HL-60 (cell line): ENCODE results near the gene OR52W1.

Experiments
- DNase-seq, 2 experiments: peaks; one replicate each; pipeline ENCODE4 v3.0.0-alpha.2; 2010 to 2020; ENCODE audit warnings: low read depth in 1 of 2, low spot score in 1 of 2
- H3K27ac ChIP-seq: fragments of 250-450 bp; sonication (Bioruptor Pico); replicated peaks from 2 replicates; pipeline ENCODE4 v1.5.1; 2020; ENCODE audit warnings: mild to moderate bottlenecking, moderate library complexity
- H3K27me3 ChIP-seq: fragments of 250-450 bp; sonication (Bioruptor Pico); 2 replicates; pipeline ENCODE4 v1.5.1; 2021; ENCODE audit warnings: mild to moderate bottlenecking, moderate library complexity; ENCODE audit not compliant: insufficient read depth, poor library complexity, severe bottlenecking
- H3K4me3 ChIP-seq: replicated peaks from 2 replicates; pipeline ENCODE4 v1.5.1; 2011; ENCODE audit warnings: mild to moderate bottlenecking, control low read depth, low read length; ENCODE audit not compliant: insufficient read depth
- CTCF ChIP-seq: IDR thresholded peaks from one replicate; pipeline ENCODE4 v1.5.1; 2011; ENCODE audit warnings: low read length, control low read depth, inconsistent platforms; ENCODE audit not compliant: insufficient read depth
- GABPA ChIP-seq: IDR thresholded peaks from 2 replicates; pipeline ENCODE4 v1.6.1; 2012; ENCODE audit warnings: low read depth
- POLR2AphosphoS5 ChIP-seq: IDR thresholded peaks from 2 replicates; pipeline ENCODE4 v1.6.1; 2012; ENCODE audit warnings: low read depth
- REST ChIP-seq: IDR thresholded peaks from 2 replicates; pipeline ENCODE4 v1.6.1; 2012; ENCODE audit warnings: low read depth; ENCODE audit not compliant: insufficient replicate concordance
- SPI1 ChIP-seq: IDR thresholded peaks from 2 replicates; pipeline ENCODE4 v1.6.1; 2012; ENCODE audit warnings: low read depth, mild to moderate bottlenecking, borderline replicate concordance
- long read RNA-seq: library from polyadenylated mRNA; unstranded; transcript quantifications from one replicate; pipeline ENCODE4 v2.0.0, GENCODE V29; 2020

The OR52W1 gene, protein sequence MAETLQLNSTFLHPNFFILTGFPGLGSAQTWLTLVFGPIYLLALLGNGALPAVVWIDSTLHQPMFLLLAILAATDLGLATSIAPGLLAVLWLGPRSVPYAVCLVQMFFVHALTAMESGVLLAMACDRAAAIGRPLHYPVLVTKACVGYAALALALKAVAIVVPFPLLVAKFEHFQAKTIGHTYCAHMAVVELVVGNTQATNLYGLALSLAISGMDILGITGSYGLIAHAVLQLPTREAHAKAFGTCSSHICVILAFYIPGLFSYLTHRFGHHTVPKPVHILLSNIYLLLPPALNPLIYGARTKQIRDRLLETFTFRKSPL
- long read RNA-seq, result 0 reads

DNA sequence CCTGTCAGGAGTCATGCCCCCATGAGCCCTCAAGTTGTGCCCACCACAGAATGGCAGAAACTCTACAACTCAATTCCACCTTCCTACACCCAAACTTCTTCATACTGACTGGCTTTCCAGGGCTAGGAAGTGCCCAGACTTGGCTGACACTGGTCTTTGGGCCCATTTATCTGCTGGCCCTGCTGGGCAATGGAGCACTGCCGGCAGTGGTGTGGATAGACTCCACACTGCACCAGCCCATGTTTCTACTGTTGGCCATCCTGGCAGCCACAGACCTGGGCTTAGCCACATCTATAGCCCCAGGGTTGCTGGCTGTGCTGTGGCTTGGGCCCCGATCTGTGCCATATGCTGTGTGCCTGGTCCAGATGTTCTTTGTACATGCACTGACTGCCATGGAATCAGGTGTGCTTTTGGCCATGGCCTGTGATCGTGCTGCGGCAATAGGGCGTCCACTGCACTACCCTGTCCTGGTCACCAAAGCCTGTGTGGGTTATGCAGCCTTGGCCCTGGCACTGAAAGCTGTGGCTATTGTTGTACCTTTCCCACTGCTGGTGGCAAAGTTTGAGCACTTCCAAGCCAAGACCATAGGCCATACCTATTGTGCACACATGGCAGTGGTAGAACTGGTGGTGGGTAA, at the start of gene OR52W1:
OR52W1 (plus strand) TSS at position 51 of the 637 bp plus-strand sequence; CDS start at position 51, 0 bp downstream.
- DNase-seq, result no peak
- Histone ChIP-seq H3K27ac (peak within 1 kb of the TSS; percentile 92), H3K27me3 (no peaks in the 10 kb centered on the region), H3K4me3 (no peak within 1 kb of the TSS)
- no peak for TF ChIP-seq GABPA
- no peak for TF ChIP-seq REST
- TF ChIP-seq SPI1, result no peak
- no peak for TF ChIP-seq POLR2AphosphoS5
- no peak for TF ChIP-seq CTCF

- H3K4me3 ChIP-seq, result no peak overlapping the region
- TF ChIP-seq SPI1 (no peak), REST (no peak), GABPA (no peak), POLR2AphosphoS5 (no peak), CTCF (no peak)
- no peaks in the 10 kb centered on the region for H3K27me3 ChIP-seq
- no peak overlapping the region for H3K27ac ChIP-seq
- DNase-seq, result no peak
These were observed 47.9 kb upstream of the OR52W1 start for GRCh38 chr11:6151117-6151516.

- no peak overlapping the region for H3K27ac ChIP-seq
- no peaks in the 10 kb centered on the region for H3K27me3 ChIP-seq
- DNase-seq, result no peak
- TF ChIP-seq GABPA (no peak), POLR2AphosphoS5 (no peak), CTCF (no peak), REST (no peak), SPI1 (no peak)
- H3K4me3 ChIP-seq, result no peak overlapping the region
These were observed 46.9 kb upstream of the OR52W1 start for GRCh38 chr11:6152126-6152525.
